Measurements from ENCODE around the gene ABR. TPM values are rescaled to one million over a fixed set of nuclear protein-coding genes. Genes with fewer than 3 reads are reported as not detected.

ABR gene
- total RNA-seq (2013): 81.6 TPM
- polyA plus RNA-seq (100 to 1,000 TPM in 1 of 3 donors, 10 to 100 TPM in 2; 19.8 to 160 (median 26.0) TPM), polyA minus RNA-seq (202 and 262 TPM in 2 replicates), total RNA-seq (116 to 326 (median 185) reads per million in 11 experiments)

GRCh38 chr17:1179818-1180742 lies at the start of gene ABR:
TSS of gene ABR (minus strand) at chr17:1179981. CDS start at chr17:1179727, 254 bp downstream.
- Histone ChIP-seq H3K4me1 (ENCODE audit: control insufficient read depth in 1 of 2, insufficient read depth in 2 of 2, low read length in 2 of 2) (peaks cover 24 to 50% of the 10 kb centered on the region in 2 donors), H4K20me1 (ENCODE audit: insufficient read depth, low read length) (peaks cover 94% of the 10 kb centered on the region), H3K79me2 (ENCODE audit: insufficient read depth, low read length) (peaks cover 77% of the 10 kb centered on the region), H3K27me3 (ENCODE audit: control insufficient read depth in 2 of 2, insufficient read depth in 2 of 2, low read length in 2 of 2) (peaks cover 0 to 2% of the 10 kb centered on the region in 2 donors), H3K4me2 (replicated peaks; ENCODE audit: extremely low read depth, low read length, poor library complexity, severe bottlenecking) (peak within 1 kb of the TSS; percentile 96), H3K9me3 (replicated peaks in 1 of 2; ENCODE audit: control insufficient read depth in 1 of 2, insufficient read depth in 1 of 2, low read length in 2 of 2) (no peaks in the 10 kb centered on the region), H3K9ac (ENCODE audit: insufficient read depth, low read length, poor library complexity, severe bottlenecking) (peak within 1 kb of the TSS; percentile 79), H3K36me3 (replicated peaks in 1 of 2; ENCODE audit: control insufficient read depth in 1 of 2, insufficient read depth in 2 of 2, low read length in 2 of 2) (no peaks in the 10 kb centered on the region), H3K4me3 (replicated peaks in 1 of 3; ENCODE audit: low read depth in 2 of 3, low read length in 3 of 3) (peak within 1 kb of the TSS; percentile 56 to 83 (median 81)), H3K27ac (ENCODE audit: low read depth in 1 of 2, low read length in 2 of 2) (peak within 1 kb of the TSS in 1 of 2 donors; percentile 51), H2AFZ (ENCODE audit: insufficient read depth, low read depth, low read length, poor library complexity, severe bottlenecking) (peak within 1 kb of the TSS; percentile 50)
- Mint-ChIP-seq H3K27me3 (ENCODE audit: low read depth in 3 of 3) (peaks cover 0 to 19% (median 4%) of the 10 kb centered on the region in 3 donors), H3K27ac (peak within 1 kb of the TSS in 4 of 7 donors; percentile 11 to 68 (median 54)), H3K4me3 (peak within 1 kb of the TSS; percentile 78 to 86), H3K4me1 (peaks cover 40% of the 10 kb centered on the region), H3K36me3 (peaks cover 13 to 19% of the 10 kb centered on the region in 2 donors), H3K9me3 (peaks cover 0 to 2% (median 0%) of the 10 kb centered on the region in 7 donors)
- DNase-seq: peak; percentile 25 to 46 (median 36)
- no peak for TF ChIP-seq CTCF (IDR thresholded peaks at IDR 0.05)
- WGBS (ENCODE audit: insufficient coverage): 11% methylated on average over 65 of the region's 98 CpGs
- intact Hi-C loops (cut with micrococcal nuclease): no loop called here

- Histone ChIP-seq H3K4me3 (replicated peaks in 1 of 3; ENCODE audit: low read depth in 2 of 3, low read length in 3 of 3) (peak overlapping the region; percentile 40 to 86 (median 59)), H3K4me2 (replicated peaks; ENCODE audit: extremely low read depth, low read length, poor library complexity, severe bottlenecking) (peak overlapping the region; percentile 83), H4K20me1 (ENCODE audit: insufficient read depth, low read length) (peaks cover 41% of the 10 kb centered on the region), H2AFZ (ENCODE audit: insufficient read depth, low read depth, low read length, poor library complexity, severe bottlenecking) (peak overlapping the region; percentile 68), H3K27ac (ENCODE audit: low read depth in 1 of 2, low read length in 2 of 2) (peak overlapping the region; percentile 20 to 90), H3K9me3 (replicated peaks in 1 of 2; ENCODE audit: control insufficient read depth in 1 of 2, insufficient read depth in 1 of 2, low read length in 2 of 2) (no peaks in the 10 kb centered on the region), H3K79me2 (ENCODE audit: insufficient read depth, low read length) (peaks cover 49% of the 10 kb centered on the region), H3K4me1 (ENCODE audit: control insufficient read depth in 1 of 2, insufficient read depth in 2 of 2, low read length in 2 of 2) (peaks cover 42 to 50% of the 10 kb centered on the region in 2 donors), H3K9ac (ENCODE audit: insufficient read depth, low read length, poor library complexity, severe bottlenecking) (peak overlapping the region; percentile 89), H3K27me3 (ENCODE audit: control insufficient read depth in 2 of 2, insufficient read depth in 2 of 2, low read length in 2 of 2) (no peaks in the 10 kb centered on the region), H3K36me3 (replicated peaks in 1 of 2; ENCODE audit: control insufficient read depth in 1 of 2, insufficient read depth in 2 of 2, low read length in 2 of 2) (peaks cover 2 to 15% of the 10 kb centered on the region in 2 donors)
- TF ChIP-seq CTCF (IDR thresholded peaks at IDR 0.05): no peak
- intact Hi-C loops (cut with micrococcal nuclease): loop anchor here in 1 of 2 donors (2.0 kb wide), 1 partner anchor 23 kb away; no protein-coding TSS in a partner anchor
- peaks cover 4 to 15% (median 13%) of the 10 kb centered on the region in 3 donors for H3K27me3 Mint-ChIP-seq (ENCODE audit: low read depth in 3 of 3)
- peak overlapping the region in 6 of 7 donors; percentile 62 to 86 (median 72) for H3K27ac Mint-ChIP-seq
- WGBS (ENCODE audit: insufficient coverage): under 1% methylated on average over 74 of the region's 74 CpGs
- peaks cover 25 to 31% of the 10 kb centered on the region in 2 donors for H3K36me3 Mint-ChIP-seq
- DNase-seq: peak; percentile 80 to 88 (median 87)
- peaks cover 0 to 2% (median 0%) of the 10 kb centered on the region in 7 donors for H3K9me3 Mint-ChIP-seq
- peak overlapping the region; percentile 78 for H3K4me3 Mint-ChIP-seq
- peaks cover 45% of the 10 kb centered on the region for H3K4me1 Mint-ChIP-seq
Observed at GRCh38 chr17:1229349-1229899, 49.6 kb upstream of the ABR start.
